GM21360 (cell line): ENCODE measurements around the gene GOLGA6L1.
"Not testable (repeated sequence)": the region's sequence is repeated elsewhere in the genome, so short reads cannot be mapped to it uniquely, and the experiment has no call there.

Experiments used
- ATAC-seq: cut with Tn5 transposase; IDR thresholded peaks from one replicate; pipeline ENCODE4 v1.9.1; 2021; ENCODE audit warnings: mild to moderate bottlenecking, moderate library complexity; ENCODE audit not compliant: unreplicated experiment

Gene GOLGA6L1

GRCh38 chr15:23136722-23137121 is at the start of gene GOLGA6L1:
Gene GOLGA6L1, minus strand, starts transcription at chr15:23136822. Its CDS starts 91 bp downstream, at chr15:23136731.
- ATAC-seq: not testable (repeated sequence)

DNA sequence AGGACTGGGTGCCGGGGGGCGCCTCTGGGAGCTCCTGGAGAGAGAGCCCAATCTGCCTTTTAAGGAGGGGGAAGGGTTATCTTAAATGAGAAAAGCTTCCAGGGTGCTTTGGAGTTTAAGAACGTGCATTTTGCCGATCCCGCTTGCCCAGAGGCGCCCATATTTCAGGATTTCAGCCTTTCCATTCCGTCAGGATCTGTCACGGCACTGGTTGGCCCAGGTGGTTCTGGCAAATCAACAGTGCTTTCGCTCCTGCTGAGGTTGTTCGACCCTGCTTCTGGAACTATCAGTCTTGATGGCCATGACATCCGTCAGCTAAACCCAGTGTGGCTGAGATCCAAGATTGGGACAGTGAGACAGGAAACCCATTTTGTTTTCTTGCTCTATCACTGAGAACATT is 44.6 kb upstream of the GOLGA6L1 start:
- not testable (repeated sequence) for ATAC-seq

DNA sequence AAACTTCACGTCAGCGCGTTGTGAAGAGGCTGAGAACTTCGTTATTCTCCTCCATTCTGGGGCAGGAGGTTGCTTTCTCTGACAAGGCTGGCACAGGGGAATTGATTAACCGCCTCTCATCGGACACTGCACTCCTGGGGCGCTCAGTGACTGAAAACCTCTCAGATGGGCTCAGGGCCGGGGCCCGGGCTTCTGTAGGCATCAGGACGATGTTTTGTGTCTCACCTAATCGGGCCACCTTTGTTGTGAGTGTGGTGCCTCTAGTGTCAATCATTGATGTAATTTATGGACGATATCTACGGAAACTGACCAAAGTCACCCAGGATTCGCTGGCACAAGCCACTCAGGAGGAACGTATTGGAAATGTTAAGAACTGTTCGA is 43.9 kb upstream of the GOLGA6L1 start:
- ATAC-seq: not testable (repeated sequence)

DNA sequence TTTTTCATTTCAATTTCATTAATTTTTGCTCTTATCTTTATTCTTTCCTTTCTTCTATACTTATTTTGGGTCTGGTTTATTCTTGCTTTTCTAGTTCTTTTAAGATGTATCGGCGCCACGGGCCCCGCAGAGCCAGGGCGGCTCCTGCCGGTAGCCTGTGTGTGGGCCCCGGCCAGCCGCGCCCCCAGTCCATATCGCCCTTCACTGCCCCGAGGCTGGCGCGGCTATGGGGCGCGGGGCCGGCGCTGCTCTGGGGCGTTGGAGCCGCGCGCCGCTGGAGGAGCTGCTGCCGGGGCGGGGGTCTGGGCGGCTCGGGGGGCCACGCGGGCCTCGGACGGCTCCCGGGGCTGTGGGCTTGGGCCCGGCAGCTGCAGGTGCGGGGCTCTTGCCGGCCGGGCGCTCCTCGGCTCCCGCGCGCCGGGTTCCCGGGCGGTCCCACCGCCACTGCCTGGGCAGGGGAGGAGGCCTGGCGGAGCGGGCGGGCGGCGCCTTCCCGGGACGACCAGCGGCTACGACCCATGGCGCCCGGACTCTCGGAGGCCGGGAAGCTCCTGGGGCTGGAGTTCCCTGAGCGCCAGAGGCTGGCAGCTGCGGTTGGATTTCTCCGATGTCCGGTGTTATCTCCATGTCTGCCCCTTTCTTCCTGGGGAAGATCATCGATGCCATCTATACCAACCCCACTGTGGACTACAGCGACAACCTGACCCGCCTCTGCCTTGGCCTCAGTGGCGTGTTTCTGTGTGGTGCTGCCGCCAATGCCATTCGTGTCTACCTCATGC is 43.3 kb upstream of the GOLGA6L1 start:
- not testable (repeated sequence) for ATAC-seq

DNA sequence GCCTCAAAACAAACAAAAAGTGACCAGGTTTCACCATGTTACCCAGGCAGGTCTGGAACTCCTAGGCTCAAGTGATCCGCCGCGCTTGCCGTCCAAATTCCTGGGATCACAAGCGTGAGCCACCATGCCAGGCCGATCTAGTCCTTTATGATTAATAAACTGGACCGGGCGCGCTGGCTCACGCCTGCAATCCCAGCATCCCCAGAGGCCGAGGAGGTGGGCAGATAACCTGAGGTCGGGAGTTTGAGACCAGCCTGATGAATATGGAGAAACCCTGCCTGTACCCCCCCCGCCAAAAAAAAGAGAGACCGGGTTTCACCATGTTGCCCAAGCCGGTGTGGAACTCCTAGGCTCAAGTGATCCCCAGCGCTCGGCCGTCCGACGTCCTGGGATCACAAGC is 40.1 kb upstream of the GOLGA6L1 start:
- not testable (repeated sequence) for ATAC-seq

DNA sequence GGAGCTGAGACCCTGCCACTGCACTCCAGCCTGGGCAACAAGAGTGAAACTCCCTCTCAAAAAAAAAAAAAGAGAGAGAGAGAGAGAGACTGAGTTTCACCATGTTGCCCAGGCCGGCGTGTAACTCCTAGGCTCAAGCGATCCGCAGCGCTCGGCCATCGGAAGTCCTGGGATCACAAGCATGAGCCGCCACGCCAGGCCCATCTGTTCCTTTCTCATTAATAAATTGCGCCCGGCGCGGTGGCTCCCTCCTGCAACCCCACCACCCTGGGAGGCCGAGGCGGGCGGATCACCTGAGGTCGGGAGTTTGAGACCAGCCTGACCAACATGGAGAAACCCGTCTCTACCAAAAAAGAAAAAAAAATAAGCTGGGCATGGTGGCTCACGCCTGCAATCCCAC is 39.0 kb upstream of the GOLGA6L1 start:
- not testable (repeated sequence) for ATAC-seq

GRCh38 chr15:23174609-23175140 is 38.1 kb upstream of the GOLGA6L1 start:
- not testable (repeated sequence) for ATAC-seq

GRCh38 chr15:23132787-23133186 is 3.8 kb downstream of the GOLGA6L1 start:
- ATAC-seq: not testable (repeated sequence)

- no peak for ATAC-seq
Measured at GRCh38 chr15:23118208-23118607, 18.4 kb downstream of the GOLGA6L1 start.

DNA sequence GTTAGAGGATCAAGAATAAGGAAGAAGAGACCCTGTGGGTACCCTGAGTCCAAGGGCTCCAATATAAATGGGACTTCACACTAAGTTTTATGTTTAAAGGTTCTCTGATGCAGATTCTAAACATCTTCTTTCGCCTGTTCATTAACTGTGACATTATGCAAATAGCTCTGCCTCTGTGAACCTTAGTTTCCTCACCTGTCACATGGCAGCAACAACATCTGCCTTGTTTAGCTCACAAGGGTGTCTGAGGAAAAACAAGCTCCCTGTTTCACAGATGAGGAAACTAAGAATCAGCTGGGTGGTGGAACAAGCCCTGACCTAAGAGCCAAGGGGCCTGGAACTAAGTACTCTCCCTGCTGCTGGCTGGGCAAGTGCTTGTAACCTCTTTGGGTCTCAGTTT is 40.8 kb downstream of the GOLGA6L1 start:
- no peak for ATAC-seq

- no peak for ATAC-seq
Measured at GRCh38 chr15:23083115-23083514, 53.5 kb downstream of the GOLGA6L1 start.

- not testable (repeated sequence) for ATAC-seq
Measured at GRCh38 chr15:23081996-23082737, 54.5 kb downstream of the GOLGA6L1 start.

DNA sequence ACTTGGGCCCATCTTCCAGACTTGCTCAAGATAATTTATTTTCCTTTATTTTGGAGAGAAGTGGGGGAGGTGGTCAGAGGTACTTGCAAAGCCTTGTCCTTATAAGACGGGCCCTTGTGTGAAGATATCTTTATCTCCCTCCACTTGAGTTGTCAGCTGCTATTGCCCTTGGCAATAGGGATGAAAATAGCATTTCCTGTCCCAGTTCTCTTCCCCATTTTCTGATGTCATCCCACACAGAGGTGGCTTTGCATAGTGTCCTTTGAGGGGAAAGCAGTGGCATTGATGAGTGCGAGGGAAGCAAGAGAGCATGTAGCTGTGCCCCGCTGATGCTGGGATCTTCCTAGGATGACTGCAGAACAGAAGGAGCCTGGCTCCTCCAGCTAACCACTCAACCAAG is 55.4 kb downstream of the GOLGA6L1 start:
- no peak for ATAC-seq

GRCh38 chr15:23079766-23080165 is 56.9 kb downstream of the GOLGA6L1 start:
- no peak for ATAC-seq
